C4-2B (cell line): Measurements from ENCODE around the gene KRTAP10-5.

Source experiments
- ZFX ChIP-seq: fragments of 450-650 bp; IDR thresholded peaks from 2 replicates; pipeline ENCODE4 v1.6.1; 2017
- TF ChIP-seq, protein P1 (sequence below): fragments of 450-650 bp; conservative IDR thresholded peaks from 2 replicates; pipeline ENCODE4 v1.5.1; 2017; ENCODE audit warnings: mild to moderate bottlenecking

DNA sequence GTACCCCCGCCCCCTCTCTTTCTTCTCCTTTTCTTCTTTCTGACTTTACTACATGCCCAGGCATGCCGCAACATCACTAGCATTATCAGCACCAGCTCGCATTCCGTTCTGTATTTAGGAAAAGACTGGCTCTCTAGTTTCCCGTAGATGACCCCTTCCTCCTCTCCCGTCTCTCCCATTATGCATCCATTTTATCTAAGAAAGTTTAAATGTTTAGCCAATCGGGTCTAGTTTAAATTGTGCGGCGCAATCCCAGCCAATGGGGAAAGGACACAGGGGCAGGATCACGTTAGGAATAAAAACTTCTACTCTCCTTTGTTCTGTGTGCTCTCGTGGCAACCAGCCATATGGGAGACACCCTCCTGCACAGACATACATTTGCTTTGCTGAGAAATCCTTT, 17.7 kb upstream of the KRTAP10-5 start:
- TF ChIP-seq, protein P1, sequence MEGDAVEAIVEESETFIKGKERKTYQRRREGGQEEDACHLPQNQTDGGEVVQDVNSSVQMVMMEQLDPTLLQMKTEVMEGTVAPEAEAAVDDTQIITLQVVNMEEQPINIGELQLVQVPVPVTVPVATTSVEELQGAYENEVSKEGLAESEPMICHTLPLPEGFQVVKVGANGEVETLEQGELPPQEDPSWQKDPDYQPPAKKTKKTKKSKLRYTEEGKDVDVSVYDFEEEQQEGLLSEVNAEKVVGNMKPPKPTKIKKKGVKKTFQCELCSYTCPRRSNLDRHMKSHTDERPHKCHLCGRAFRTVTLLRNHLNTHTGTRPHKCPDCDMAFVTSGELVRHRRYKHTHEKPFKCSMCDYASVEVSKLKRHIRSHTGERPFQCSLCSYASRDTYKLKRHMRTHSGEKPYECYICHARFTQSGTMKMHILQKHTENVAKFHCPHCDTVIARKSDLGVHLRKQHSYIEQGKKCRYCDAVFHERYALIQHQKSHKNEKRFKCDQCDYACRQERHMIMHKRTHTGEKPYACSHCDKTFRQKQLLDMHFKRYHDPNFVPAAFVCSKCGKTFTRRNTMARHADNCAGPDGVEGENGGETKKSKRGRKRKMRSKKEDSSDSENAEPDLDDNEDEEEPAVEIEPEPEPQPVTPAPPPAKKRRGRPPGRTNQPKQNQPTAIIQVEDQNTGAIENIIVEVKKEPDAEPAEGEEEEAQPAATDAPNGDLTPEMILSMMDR = no peak
- no peak for TF ChIP-seq ZFX
